Muscle layer of colon (tissue), 2 donors: Measurements from ENCODE around the gene ICAM4.
"Not testable (repeated sequence)": the region's sequence is repeated elsewhere in the genome, so short reads cannot be mapped to it uniquely, and the experiment has no call there.

Source experiments
- H3K27ac ChIP-seq: one replicate; pipeline ENCODE4 v1.7.0; 2013; ENCODE audit warnings: low read depth, mild to moderate bottlenecking, low read length, moderate library complexity
- H3K27me3 ChIP-seq, 2 donors: one replicate each; pipeline ENCODE4 v1.7.0; 2013; ENCODE audit warnings: low read length in 2 of 2, mild to moderate bottlenecking in 2 of 2; ENCODE audit not compliant: insufficient read depth in 2 of 2, control insufficient read depth in 1 of 2
- H3K36me3 ChIP-seq: one replicate; pipeline ENCODE4 v1.7.0; 2013; ENCODE audit warnings: mild to moderate bottlenecking, low read length; ENCODE audit not compliant: insufficient read depth
- H3K4me1 ChIP-seq: one replicate; pipeline ENCODE4 v1.7.0; 2013; ENCODE audit warnings: mild to moderate bottlenecking, low read length; ENCODE audit not compliant: insufficient read depth
- H3K4me3 ChIP-seq, 2 donors: one replicate each; pipeline ENCODE4 v1.7.0; 2013; ENCODE audit warnings: low read length in 2 of 2, low read depth in 1 of 2, mild to moderate bottlenecking in 1 of 2, moderate library complexity in 1 of 2
- H3K9ac ChIP-seq: one replicate; pipeline ENCODE4 v1.7.0; 2013; ENCODE audit warnings: low read length
- H3K9me3 ChIP-seq: one replicate; pipeline ENCODE4 v1.7.0; 2013; ENCODE audit warnings: mild to moderate bottlenecking, low read length
- donor health status: abdominal sarcoma.
- donor health status: Adenocarcinoma of cecum.

ICAM4 gene, protein sequence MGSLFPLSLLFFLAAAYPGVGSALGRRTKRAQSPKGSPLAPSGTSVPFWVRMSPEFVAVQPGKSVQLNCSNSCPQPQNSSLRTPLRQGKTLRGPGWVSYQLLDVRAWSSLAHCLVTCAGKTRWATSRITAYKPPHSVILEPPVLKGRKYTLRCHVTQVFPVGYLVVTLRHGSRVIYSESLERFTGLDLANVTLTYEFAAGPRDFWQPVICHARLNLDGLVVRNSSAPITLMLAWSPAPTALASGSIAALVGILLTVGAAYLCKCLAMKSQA

DNA sequence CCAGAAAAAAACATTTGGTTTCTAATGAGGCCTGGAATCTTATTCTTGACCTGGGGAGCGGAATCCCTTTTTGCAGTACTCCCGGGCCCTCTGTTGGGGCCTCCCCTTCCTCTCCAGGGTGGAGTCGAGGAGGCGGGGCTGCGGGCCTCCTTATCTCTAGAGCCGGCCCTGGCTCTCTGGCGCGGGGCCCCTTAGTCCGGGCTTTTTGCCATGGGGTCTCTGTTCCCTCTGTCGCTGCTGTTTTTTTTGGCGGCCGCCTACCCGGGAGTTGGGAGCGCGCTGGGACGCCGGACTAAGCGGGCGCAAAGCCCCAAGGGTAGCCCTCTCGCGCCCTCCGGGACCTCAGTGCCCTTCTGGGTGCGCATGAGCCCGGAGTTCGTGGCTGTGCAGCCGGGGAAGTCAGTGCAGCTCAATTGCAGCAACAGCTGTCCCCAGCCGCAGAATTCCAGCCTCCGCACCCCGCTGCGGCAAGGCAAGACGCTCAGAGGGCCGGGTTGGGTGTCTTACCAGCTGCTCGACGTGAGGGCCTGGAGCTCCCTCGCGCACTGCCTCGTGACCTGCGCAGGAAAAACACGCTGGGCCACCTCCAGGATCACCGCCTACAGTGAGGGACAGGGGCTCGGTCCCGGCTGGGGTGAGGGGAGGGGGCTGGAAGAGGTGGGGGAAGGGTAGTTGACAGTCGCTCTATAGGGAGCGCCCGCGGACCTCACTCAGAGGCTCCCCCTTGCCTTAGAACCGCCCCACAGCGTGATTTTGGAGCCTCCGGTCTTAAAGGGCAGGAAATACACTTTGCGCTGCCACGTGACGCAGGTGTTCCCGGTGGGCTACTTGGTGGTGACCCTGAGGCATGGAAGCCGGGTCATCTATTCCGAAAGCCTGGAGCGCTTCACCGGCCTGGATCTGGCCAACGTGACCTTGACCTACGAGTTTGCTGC lies at the start of gene ICAM4:
Gene ICAM4, plus strand, starts transcription at position 153 of the 935 bp plus-strand sequence. Its CDS starts 58 bp downstream, at position 211.
- Histone ChIP-seq H3K9me3 (no peaks in the 10 kb centered on the region), H3K9ac (no peak within 1 kb of the TSS), H3K4me1 (peaks cover 30% of the 10 kb centered on the region), H3K4me3 (no peak within 1 kb of the TSS), H3K27ac (no peak within 1 kb of the TSS), H3K27me3 (peaks cover 39 to 55% of the 10 kb centered on the region in 2 donors), H3K36me3 (no peaks in the 10 kb centered on the region)

DNA sequence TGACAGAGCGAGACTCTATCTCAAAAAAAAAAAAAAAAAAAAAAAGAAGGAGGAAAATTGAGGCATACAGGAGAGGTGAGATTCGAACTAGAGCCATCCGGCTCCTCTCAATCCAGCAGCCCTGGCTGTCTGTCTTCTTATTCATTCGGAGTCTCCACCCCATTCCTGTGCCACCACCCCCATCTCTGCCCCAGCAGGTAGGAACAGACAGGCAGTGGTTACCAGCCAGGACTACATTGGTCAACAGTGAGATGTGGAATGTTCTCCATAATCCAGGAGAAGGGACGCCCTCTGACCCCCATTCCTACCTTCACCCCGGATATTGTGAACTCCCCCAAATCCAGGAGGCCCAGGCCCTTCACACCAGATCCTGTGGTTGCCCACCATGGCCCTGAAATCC lies 49.1 kb upstream of the ICAM4 start:
- no peaks in the 10 kb centered on the region for H3K9me3 ChIP-seq
- H3K27ac ChIP-seq: no peak overlapping the region
- no peaks in the 10 kb centered on the region for H3K27me3 ChIP-seq
- H3K36me3 ChIP-seq: no peaks in the 10 kb centered on the region
- H3K4me3 ChIP-seq: no peak overlapping the region
- no peak overlapping the region for H3K9ac ChIP-seq
- H3K4me1 ChIP-seq: no peaks in the 10 kb centered on the region

DNA sequence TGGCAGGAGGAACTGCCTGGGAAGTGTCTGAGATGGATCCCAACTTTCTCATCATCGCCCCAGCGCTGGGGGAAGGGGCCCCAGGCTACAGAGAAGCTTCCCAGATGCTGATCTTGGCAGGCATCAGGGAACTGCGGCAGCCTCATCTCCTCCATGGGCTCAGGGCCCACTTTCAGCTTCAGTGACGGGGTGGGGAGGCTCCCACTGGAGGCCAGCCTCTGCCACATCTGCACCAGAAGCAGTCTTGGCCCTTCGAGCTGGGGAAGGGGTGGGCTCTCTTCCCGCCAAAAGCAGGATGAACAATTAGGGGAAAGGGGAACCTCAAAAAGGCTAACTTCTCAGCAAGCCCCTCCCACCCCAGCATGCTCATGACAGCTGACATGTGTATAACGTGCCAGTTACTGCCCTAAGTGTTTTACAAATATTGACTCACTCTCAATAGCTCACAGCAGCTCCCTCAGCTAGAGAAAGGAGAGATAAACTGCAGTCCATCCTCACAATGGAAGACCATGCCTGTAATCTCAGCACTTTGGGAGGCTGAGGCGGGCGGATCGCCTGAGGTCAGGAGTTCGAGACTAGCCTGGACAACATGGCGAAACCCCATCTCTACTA lies 48.5 kb upstream of the ICAM4 start:
- Histone ChIP-seq H3K27me3 (no peaks in the 10 kb centered on the region), H3K36me3 (no peaks in the 10 kb centered on the region), H3K4me3 (no peak overlapping the region), H3K27ac (no peak overlapping the region), H3K9ac (no peak overlapping the region), H3K4me1 (no peaks in the 10 kb centered on the region), H3K9me3 (no peaks in the 10 kb centered on the region)

DNA sequence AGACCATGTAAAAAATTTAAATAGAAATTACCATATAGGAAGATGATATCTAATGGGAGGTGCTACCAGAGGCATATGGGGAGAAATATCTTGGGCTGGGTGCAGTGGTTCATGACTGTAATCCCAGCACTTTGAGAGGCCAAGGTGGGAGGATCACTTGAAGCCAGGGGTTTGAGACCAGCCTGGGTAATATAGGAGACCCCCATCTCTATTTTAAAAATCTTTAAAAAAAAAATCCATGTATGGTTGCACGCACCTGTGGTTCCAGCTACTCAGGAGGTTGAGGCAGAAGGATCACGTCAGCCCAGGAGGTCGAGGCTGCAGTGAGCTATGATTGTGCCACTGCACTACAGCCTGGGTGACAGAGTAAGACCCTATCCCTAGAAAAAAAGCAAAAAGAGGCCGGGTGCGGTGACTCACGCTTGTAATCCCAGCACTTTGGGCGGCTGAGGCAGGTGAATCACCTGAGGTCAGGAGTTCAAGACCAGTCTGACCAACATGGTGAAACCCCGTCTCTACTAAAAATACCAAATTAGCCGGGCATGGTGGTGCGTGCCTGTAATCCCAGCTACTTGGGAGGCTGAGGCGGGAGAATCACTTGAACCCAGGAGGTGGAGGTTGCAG lies 44.8 kb upstream of the ICAM4 start:
- H3K4me3 ChIP-seq, H3K27me3 ChIP-seq, H3K36me3 ChIP-seq, H3K27ac ChIP-seq, H3K9me3 ChIP-seq, H3K9ac ChIP-seq, H3K4me1 ChIP-seq: not testable (repeated sequence)

DNA sequence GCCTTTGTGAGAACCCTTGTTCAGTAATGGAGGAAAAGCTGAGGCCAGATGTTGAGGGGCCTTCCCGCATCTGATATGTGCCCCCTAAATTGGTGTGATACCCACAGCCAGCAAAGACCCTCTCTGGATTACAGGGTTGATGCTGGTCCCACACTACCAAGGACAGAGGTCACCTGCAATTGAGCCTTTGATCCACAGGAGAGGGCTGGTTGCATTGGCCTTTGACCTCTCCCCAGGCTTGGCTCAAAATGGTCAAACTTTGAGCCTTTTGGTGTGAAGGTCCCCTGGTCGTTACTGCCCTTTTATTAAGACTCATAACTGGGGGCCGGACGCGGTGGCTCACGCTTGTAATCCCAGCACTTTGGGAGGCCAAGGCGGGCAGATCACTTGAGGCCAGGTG lies 43.1 kb upstream of the ICAM4 start:
- Histone ChIP-seq H3K36me3 (no peaks in the 10 kb centered on the region), H3K27me3 (no peaks in the 10 kb centered on the region), H3K9me3 (no peaks in the 10 kb centered on the region), H3K4me1 (no peaks in the 10 kb centered on the region), H3K9ac (no peak overlapping the region), H3K27ac (no peak overlapping the region), H3K4me3 (no peak overlapping the region)

DNA sequence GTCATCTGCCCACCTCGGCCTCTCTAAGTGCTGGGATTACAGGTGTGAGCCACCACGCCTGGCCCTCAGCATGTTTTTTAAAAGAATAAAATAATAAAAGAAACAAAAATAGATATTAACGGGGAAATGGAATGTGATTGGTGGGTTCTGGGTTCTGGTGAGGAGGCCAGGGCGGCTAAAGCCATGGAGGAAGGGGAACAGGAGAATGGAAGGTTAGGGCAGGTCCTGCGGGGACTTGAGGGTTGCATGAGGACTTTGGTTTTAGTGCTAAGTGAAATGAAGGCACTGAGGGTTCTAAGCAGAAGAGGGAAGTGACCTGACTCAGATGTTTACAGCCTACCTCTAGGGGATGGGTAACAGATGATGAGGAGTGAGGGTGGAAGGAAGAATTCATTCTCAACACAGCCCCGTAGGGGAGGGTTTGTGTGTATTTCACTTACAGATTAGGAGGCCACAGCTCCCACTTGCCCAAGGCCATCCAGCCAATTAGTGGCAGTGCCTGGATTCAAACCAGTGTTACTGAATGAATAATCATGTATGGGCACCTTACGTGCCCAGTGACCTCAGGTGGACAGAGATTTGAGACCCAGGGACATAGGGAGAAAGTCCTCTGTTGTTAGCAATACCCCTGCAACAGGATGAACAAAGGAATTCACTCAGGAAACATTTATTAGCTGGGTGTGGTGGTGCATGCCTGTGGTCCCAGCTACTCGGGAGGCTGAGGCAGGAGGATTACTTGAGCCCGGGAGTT lies 41.4 kb upstream of the ICAM4 start:
- H3K9me3 ChIP-seq: no peaks in the 10 kb centered on the region
- no peaks in the 10 kb centered on the region for H3K4me1 ChIP-seq
- H3K4me3 ChIP-seq: no peak overlapping the region
- H3K27me3 ChIP-seq: no peaks in the 10 kb centered on the region
- H3K9ac ChIP-seq: no peak overlapping the region
- no peak overlapping the region for H3K27ac ChIP-seq
- no peaks in the 10 kb centered on the region for H3K36me3 ChIP-seq

DNA sequence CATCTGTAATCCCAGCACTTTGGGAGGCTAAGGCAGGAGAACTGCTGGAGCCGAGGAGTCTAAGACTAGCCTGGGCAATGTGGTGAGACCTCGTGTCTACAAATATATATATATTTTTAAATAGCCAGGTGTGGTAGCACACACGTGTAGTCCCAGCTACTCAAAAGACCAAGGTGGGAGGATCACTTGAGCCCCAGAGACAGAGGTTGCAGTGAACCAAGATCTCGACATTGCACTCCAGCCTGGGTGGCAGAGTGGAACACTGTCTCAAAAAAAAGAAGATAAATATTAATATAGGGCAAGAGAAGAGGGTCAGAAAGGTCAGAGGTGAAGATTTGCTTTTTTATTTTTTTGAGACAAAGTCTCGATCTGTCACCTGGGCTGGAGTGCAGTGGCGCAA lies 40.2 kb upstream of the ICAM4 start:
- H3K9ac ChIP-seq: no peak overlapping the region
- no peaks in the 10 kb centered on the region for H3K36me3 ChIP-seq
- H3K4me1 ChIP-seq: peaks cover 5% of the 10 kb centered on the region
- no peaks in the 10 kb centered on the region for H3K27me3 ChIP-seq
- no peak overlapping the region for H3K27ac ChIP-seq
- no peak overlapping the region for H3K4me3 ChIP-seq
- H3K9me3 ChIP-seq: no peaks in the 10 kb centered on the region

DNA sequence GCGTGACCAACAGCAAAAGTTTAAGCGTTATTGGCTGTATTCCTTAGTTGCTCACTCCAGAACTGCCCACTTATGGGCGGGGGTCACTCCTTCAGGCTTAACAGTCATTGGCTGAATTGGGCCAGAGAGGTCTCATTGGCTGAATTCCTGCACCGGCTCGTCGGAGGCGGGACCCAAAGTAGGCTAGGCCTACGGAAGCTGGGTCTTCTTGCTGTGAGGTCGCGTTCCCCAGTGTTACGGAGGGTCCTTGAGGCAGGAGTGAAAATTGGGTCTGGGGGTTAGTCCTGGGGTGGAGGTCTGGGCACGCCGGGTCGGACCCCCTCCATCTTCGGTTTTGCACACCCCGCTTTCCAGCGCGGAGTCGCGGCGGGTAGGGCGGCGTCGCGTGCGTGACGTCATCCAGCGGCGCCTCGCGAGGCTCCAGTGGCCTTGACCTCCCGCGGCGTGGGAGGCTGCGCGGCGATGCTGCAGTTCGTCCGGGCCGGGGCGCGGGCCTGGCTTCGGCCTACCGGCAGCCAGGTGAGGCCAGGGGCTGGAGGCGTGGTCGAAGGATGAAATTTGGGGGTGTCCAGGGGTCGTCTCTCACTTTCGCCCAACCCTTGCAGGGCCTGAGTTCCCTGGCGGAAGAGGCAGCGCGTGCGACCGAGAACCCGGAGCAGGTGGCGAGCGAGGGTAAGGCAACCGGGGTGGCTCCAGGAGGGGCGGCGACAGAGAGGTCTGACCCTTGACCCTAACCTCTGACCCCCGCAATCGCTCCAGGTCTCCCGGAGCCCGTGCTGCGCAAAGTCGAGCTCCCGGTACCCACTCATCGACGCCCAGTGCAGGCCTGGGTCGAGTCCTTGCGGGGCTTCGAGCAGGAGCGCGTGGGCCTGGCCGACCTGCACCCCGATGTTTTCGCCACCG lies 34.7 kb upstream of the ICAM4 start, which contains the start of gene MRPL4:
Gene MRPL4, plus strand, starts transcription at position 423 of the 903 bp plus-strand sequence. Its CDS starts 40 bp downstream, at position 463.
- Histone ChIP-seq H3K36me3 (peaks cover 23% of the 10 kb centered on the region), H3K4me1 (peaks cover 11% of the 10 kb centered on the region), H3K4me3 (peak within 1 kb of the TSS; percentile 88 to 94), H3K9me3 (no peaks in the 10 kb centered on the region), H3K9ac (peak within 1 kb of the TSS; percentile 81), H3K27me3 (no peaks in the 10 kb centered on the region), H3K27ac (peak within 1 kb of the TSS; percentile 80)

DNA sequence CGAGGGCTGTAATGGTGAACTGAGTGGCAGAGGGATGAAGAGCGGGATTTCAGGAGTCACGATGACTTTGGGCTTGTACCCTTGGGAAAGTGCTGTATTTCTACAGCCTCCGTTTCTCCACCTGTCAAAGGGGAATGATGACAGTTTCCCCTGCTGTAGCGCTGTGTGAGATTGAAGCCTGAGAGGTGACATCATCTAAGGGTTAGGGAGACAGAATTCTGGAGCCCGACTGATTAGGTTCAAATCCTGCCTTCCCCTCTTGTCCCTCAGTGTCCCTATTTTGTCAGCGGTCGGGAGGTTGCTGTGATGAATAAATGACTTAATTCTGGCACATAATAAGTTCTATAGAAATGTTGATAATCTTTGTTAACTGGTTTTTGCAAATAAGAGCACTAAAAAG lies 34.0 kb upstream of the ICAM4 start:
- Histone ChIP-seq H3K9me3 (no peaks in the 10 kb centered on the region), H3K4me3 (peak overlapping the region; percentile 88 to 94), H3K4me1 (peaks cover 11% of the 10 kb centered on the region), H3K36me3 (peaks cover 30% of the 10 kb centered on the region), H3K9ac (peak overlapping the region; percentile 81), H3K27ac (peak overlapping the region; percentile 80), H3K27me3 (no peaks in the 10 kb centered on the region)

DNA sequence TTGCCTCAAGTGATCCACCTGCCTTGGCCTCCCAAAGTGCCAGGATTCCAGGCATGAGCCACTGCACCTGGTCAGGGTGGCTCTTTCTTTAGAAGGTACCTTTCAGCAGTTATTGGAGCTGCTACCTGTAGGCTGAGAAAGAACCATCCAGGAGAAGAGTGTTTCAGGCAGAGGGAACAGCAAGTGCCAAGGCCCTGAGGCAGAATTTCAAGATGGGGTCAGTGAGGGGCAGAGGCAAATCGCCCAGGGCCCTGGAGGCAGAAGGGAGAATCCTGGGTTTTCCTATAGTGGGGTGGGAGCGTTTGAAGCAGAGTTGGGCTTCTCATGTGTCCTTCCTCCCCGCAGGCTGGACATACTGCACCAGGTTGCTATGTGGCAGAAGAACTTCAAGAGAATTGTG lies 32.5 kb upstream of the ICAM4 start:
- H3K27ac ChIP-seq: no peak overlapping the region
- peaks cover 11% of the 10 kb centered on the region for H3K4me1 ChIP-seq
- H3K36me3 ChIP-seq: peaks cover 40% of the 10 kb centered on the region

More for the DNA sequence above, 32.5 kb upstream of the ICAM4 start:
- H3K27me3 ChIP-seq: no peaks in the 10 kb centered on the region
- no peak overlapping the region for H3K9ac ChIP-seq
- H3K4me3 ChIP-seq: no peak overlapping the region
- H3K9me3 ChIP-seq: no peaks in the 10 kb centered on the region
